Stimulated activated CD4-positive, alpha-beta T cell treated with anti-CD3 and anti-CD28 coated beads, Interleukin-12 subunit alpha, Interleukin-12 subunit beta, amount 100 ng/mL, for 24 hours (primary cell): ENCODE results near the gene ATP2A1.
"Not testable (repeated sequence)": the region's sequence is repeated elsewhere in the genome, so short reads cannot be mapped to it uniquely, and the experiment has no call there.

Experiments
- DNase-seq, 2 experiments: peaks; one replicate each; pipeline ENCODE4 v3.0.0-alpha.2; 2020; ENCODE audit warnings: low read depth in 2 of 2

ATP2A1 gene

GRCh38 chr16:28881565-28881964, 3.3 kb downstream of the ATP2A1 start:
- not testable (repeated sequence) for DNase-seq

- DNase-seq: no peak
Observed at GRCh38 chr16:28882551-28883160, 4.4 kb downstream of the ATP2A1 start.

- no peak for DNase-seq
Observed at GRCh38 chr16:28883221-28883996, 5.1 kb downstream of the ATP2A1 start.

GRCh38 chr16:28884045-28884444, 5.8 kb downstream of the ATP2A1 start:
- DNase-seq: no peak

- no peak for DNase-seq
Observed at GRCh38 chr16:28886945-28887344, 8.7 kb downstream of the ATP2A1 start.

GRCh38 chr16:28890355-28890754, 12.1 kb downstream of the ATP2A1 start:
- DNase-seq: not testable (repeated sequence)

GRCh38 chr16:28891964-28892890, 13.9 kb downstream of the ATP2A1 start:
- no peak for DNase-seq

GRCh38 chr16:28893291-28893690, 15.0 kb downstream of the ATP2A1 start:
- no peak for DNase-seq

- no peak for DNase-seq
Observed at GRCh38 chr16:28895609-28896008, 17.3 kb downstream of the ATP2A1 start.

- no peak for DNase-seq
Observed at GRCh38 chr16:28897826-28898225, 19.5 kb downstream of the ATP2A1 start.

- DNase-seq: no peak
Observed at GRCh38 chr16:28898266-28898665, 20.0 kb downstream of the ATP2A1 start.

- DNase-seq: no peak
Observed at GRCh38 chr16:28898942-28899341, 20.7 kb downstream of the ATP2A1 start.

GRCh38 chr16:28899882-28900590, 21.7 kb downstream of the ATP2A1 start:
- no peak for DNase-seq

- no peak for DNase-seq
Observed at GRCh38 chr16:28900601-28901000, 22.3 kb downstream of the ATP2A1 start.

GRCh38 chr16:28901862-28902261, 23.6 kb downstream of the ATP2A1 start:
- no peak for DNase-seq

GRCh38 chr16:28902909-28903308, 24.6 kb downstream of the ATP2A1 start:
- DNase-seq: no peak

GRCh38 chr16:28903344-28904042, 25.2 kb downstream of the ATP2A1 start:
- DNase-seq: no peak

GRCh38 chr16:28904363-28904762, 26.1 kb downstream of the ATP2A1 start:
- DNase-seq: no peak

- no peak for DNase-seq
Observed at GRCh38 chr16:28904828-28905227, 26.5 kb downstream of the ATP2A1 start.

- no peak for DNase-seq
Observed at GRCh38 chr16:28905229-28905754, 27.0 kb downstream of the ATP2A1 start.
